ENCODE data around the gene RFTN1. TPM values are rescaled to one million over a fixed set of nuclear protein-coding genes. Genes with fewer than 3 reads are reported as not detected.

Gene RFTN1
- total and polyA plus RNA-seq, 9 of the 15 experiments (the other 6 are each of a cell fraction or from before 2014, with no cell fraction given) = 0.08 to 0.51 (median 0.11) TPM; not detected in 6

GRCh38 chr3:16304061-16305010 is 209.2 kb downstream of the RFTN1 start (continued):
- TF ChIP-seq ZNF280B (CRISPR knock-in tag; IDR thresholded peaks at IDR 0.05) (no peak), PHF20 (IDR thresholded peaks at IDR 0.05; ENCODE audit: partially characterized antibody) (no peak), CBFB (CRISPR knock-in tag; IDR thresholded peaks at IDR 0.05) (no peak), HES1 (IDR thresholded peaks at IDR 0.05; ENCODE audit: low read depth) (peak; percentile 63; the same call in 1 of the 2 replicates), MXI1 (IDR thresholded peaks at IDR 0.05; ENCODE audit: low read depth, low read length) (no peak), PHB2 (IDR thresholded peaks at IDR 0.05; ENCODE audit: low read depth) (peak; percentile 88), FOXP4 (CRISPR knock-in tag; IDR thresholded peaks at IDR 0.05; ENCODE audit: borderline replicate concordance) (no peak), ZFP91 (CRISPR knock-in tag; IDR thresholded peaks at IDR 0.05) (no peak), ZNF511 (CRISPR knock-in tag; IDR thresholded peaks at IDR 0.05) (no peak), ZNF431 (CRISPR knock-in tag; IDR thresholded peaks at IDR 0.05) (no peak), ARID2 (IDR thresholded peaks at IDR 0.05) (no peak), ERF (CRISPR knock-in tag; IDR thresholded peaks at IDR 0.05) (no peak), IRF2 (CRISPR knock-in tag; IDR thresholded peaks at IDR 0.05) (no peak), GTF2A2 (tag; IDR thresholded peaks at IDR 0.05) (no peak), NFIX (CRISPR knock-in tag; IDR thresholded peaks at IDR 0.05; ENCODE audit: low read depth) (no peak), E2F8 (IDR thresholded peaks at IDR 0.05; ENCODE audit: low read depth, partially characterized antibody) (peak; percentile 57), ZNF699 (CRISPR knock-in tag; IDR thresholded peaks at IDR 0.05; ENCODE audit: insufficient replicate concordance) (no peak), RBFOX2 (IDR thresholded peaks at IDR 0.05; ENCODE audit: low read depth, low read length) (no peak)
